Measurements from ENCODE around the gene NKIRAS1.

DNA sequence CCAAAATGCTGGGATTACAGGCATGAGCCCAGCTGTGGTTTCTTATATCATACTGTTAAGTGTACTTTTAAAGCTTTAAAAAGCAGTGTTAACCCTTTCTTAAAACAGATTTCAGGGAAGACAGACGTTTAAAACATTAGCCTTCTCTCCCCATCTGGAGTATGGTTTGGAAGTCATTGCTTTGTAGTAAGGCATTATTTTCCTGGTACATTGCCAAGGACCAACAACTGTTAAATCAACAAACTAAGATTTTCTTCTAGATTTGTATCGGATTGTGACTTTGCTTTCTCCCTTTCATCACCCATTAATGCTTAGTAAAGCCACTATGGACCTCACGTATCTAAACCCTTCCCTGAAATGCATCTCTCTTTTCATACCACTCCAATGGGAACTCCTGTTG lies 60.5 kb downstream of the NKIRAS1 start:
- TF ChIP-seq, protein P1, sequence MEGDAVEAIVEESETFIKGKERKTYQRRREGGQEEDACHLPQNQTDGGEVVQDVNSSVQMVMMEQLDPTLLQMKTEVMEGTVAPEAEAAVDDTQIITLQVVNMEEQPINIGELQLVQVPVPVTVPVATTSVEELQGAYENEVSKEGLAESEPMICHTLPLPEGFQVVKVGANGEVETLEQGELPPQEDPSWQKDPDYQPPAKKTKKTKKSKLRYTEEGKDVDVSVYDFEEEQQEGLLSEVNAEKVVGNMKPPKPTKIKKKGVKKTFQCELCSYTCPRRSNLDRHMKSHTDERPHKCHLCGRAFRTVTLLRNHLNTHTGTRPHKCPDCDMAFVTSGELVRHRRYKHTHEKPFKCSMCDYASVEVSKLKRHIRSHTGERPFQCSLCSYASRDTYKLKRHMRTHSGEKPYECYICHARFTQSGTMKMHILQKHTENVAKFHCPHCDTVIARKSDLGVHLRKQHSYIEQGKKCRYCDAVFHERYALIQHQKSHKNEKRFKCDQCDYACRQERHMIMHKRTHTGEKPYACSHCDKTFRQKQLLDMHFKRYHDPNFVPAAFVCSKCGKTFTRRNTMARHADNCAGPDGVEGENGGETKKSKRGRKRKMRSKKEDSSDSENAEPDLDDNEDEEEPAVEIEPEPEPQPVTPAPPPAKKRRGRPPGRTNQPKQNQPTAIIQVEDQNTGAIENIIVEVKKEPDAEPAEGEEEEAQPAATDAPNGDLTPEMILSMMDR (IDR thresholded peaks at IDR 0.05): no peak
- TF ChIP-seq EZH2 (IDR thresholded peaks at IDR 0.05; ENCODE audit: borderline replicate concordance, insufficient read depth, low read depth, low read length, poor library complexity, severe bottlenecking): no peak

Measured in B cell (primary cell).